ENCODE measurements around the gene BGN. TPM values are rescaled to one million over a fixed set of nuclear protein-coding genes. Genes with fewer than 3 reads are reported as not detected.
A peak's percentile ranks its signal among the peaks of the same experiment; 100 is the strongest.

The BGN gene
- total RNA-seq, 1 experiment from 2014 or later, result 0.83 TPM

DNA sequence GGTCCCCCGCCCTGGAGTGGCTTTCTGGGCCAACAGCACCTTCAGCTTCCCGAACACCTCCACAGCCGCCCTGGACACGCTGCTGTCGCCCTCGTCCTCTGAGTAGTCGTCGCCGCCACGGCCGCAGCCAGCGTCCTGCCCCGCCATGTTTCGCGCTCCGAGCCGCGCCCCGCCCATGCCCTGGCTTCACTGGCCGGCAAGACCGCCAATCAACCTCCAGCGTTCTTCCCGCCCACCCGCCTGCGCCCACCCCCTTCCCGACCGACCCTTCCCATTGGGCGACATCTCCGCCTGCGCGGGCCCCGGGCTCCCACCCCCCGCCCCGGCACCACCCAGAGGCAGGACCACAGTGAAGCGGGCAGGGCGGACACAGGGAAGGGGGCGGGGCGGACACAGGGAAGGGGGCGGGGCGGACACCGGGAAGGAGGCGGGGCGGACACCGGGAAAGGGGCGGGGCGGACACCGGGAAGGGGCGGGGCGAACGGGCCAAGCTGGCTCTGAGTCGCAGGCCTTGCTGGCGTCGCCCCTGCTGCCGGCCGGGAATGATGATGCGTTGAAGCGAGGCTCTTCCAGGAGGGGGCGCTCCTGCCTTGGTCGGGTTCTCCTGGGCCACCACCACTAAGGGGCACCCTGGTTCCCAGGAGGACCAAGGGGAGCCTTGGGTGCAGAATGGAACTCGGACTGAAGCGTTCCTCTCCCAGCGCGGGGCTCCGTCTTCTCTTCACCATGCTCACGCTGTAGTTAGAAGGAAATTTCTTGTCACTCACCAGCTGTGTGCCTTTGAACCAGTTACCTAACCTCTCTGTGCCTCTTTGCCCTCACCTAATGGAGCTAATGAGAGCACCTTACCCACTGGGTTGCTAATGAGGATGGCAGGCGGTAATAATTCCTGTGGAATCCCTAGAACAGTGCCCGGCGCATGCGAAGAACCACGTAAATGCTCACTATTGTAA lies 24.1 kb upstream of the BGN start, which contains the start of gene HAUS7:
Gene HAUS7 (minus strand): TSS at position 166 of the 953 bp plus-strand sequence. CDS start 19 bp downstream, at position 147.
- H3K36me3 ChIP-seq (replicated peaks; ENCODE audit: control insufficient read depth, insufficient read depth, low read length), result no peaks in the 10 kb centered on the region; the same call in 1 of the 2 replicates
- peaks cover 13% of the 10 kb centered on the region for H3K27me3 ChIP-seq (ENCODE audit: control insufficient read depth, insufficient read depth, low read length)
- H3K4me3 ChIP-seq (ENCODE audit: insufficient read depth, low read depth, low read length), result peak within 1 kb of the TSS; percentile 77
- DNase-seq, result peak; percentile 99

DNA sequence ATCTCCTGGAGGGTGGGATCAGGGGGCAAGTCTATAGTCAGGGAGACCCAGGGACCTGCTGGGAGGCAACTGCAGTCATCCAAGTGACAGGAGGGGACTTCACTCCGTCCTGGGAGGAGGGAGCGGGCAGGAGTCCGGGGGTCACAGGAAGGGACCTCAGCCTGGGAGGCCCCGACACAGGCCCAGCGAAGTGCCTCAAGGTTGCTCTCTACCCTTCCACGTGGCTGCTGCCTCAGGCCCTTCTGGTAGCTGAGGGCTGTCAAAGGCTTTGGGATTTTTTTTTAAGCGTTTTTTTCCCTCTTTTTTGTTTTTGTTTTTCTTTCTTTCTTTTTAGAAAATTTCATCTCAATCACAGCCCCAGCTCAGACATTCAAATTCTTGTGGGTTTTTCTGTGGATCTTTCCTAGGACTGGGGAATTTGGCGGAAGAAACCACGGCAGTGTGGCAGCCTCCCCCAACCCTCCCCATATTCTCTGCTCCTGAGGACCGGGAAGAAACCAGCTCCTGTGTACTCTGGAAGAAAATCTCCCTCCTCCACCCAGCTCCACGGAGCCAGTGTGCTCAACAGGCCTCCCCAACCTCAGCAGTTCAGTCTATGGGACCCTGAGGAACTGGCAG lies 23.0 kb upstream of the BGN start:
- no peak overlapping the region for H3K4me3 ChIP-seq (ENCODE audit: insufficient read depth, low read depth, low read length)
- H3K27me3 ChIP-seq (ENCODE audit: control insufficient read depth, insufficient read depth, low read length), result peaks cover 19% of the 10 kb centered on the region
- DNase-seq, result no peak
- no peaks in the 10 kb centered on the region; the same call in 1 of the 2 replicates for H3K36me3 ChIP-seq (replicated peaks; ENCODE audit: control insufficient read depth, insufficient read depth, low read length)

DNA sequence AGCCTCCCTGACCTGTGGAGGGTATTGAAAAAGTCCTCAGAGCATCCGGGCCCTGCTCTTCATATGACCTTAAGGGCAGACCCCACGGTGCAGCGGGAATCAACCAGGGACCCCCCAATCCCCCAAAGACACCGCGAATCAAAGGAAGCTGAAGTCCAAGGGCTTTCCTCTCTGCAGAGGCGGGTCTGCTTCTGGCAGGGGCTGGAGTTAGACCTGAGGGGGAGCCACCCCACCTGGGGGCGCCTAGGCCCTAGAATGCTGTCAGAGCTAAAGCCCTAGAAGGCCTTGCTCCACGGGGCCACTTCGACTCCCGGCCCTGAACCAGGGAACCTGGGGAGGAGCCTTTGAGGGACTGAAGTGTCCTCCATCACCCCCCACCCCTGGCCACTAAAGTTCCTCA lies 21.7 kb upstream of the BGN start:
- Histone ChIP-seq H3K4me3 (ENCODE audit: insufficient read depth, low read depth, low read length) (no peak overlapping the region), H3K36me3 (replicated peaks; ENCODE audit: control insufficient read depth, insufficient read depth, low read length) (no peaks in the 10 kb centered on the region), H3K27me3 (ENCODE audit: control insufficient read depth, insufficient read depth, low read length) (peaks cover 19% of the 10 kb centered on the region)
- no peak for DNase-seq

DNA sequence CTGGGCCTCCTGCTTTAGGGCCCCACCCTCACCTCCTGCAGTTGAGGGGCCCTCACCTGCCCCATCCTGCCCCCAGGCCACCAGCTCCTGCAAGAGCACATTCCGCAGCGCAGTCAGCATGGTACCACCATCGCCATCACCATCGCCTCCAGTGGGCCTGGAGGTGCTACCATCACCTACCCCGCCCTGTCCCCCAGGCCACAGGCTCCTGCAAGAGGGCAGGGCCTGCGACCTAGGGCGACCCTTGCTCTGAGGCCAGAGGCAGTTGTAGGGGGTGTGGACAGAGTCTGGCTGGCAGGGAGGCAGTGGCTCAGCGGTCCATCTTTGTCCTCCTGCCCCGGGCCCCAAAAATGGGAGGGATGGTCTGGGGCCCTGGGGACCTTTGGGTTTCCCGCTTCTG lies 20.5 kb upstream of the BGN start:
- DNase-seq, result no peak

DNA sequence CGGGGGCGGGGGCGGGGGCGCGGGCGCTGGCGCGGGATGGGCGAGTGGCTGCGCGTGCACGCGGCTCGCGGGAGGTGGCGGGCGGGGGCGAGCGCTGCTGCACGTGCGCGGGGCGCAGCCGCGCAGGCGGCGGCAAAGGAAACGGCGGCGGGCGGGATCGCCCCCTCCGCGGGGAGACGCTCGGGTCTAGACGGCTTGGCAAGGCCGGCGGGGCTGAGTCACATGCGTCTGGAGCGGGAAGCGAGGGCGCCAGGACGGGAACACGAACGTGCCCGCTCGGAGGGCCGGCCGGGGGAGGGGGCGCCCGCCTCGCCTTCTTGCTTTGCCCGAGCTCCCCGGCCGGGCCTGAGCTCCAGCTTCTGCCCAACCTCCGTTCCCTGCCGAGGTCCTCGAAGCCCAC lies 20.1 kb upstream of the BGN start:
- Histone ChIP-seq H3K27me3 (ENCODE audit: control insufficient read depth, insufficient read depth, low read length) (peaks cover 19% of the 10 kb centered on the region), H3K36me3 (replicated peaks; ENCODE audit: control insufficient read depth, insufficient read depth, low read length) (no peaks in the 10 kb centered on the region), H3K4me3 (ENCODE audit: insufficient read depth, low read depth, low read length) (peak overlapping the region; percentile 3; the same call in 1 of the 2 replicates)
- DNase-seq, result peak; percentile 90

More for the DNA sequence above, 20.5 kb upstream of the BGN start:
- no peaks in the 10 kb centered on the region for H3K36me3 ChIP-seq (replicated peaks; ENCODE audit: control insufficient read depth, insufficient read depth, low read length)
- H3K27me3 ChIP-seq (ENCODE audit: control insufficient read depth, insufficient read depth, low read length), result peaks cover 19% of the 10 kb centered on the region
- no peak overlapping the region for H3K4me3 ChIP-seq (ENCODE audit: insufficient read depth, low read depth, low read length)

DNA sequence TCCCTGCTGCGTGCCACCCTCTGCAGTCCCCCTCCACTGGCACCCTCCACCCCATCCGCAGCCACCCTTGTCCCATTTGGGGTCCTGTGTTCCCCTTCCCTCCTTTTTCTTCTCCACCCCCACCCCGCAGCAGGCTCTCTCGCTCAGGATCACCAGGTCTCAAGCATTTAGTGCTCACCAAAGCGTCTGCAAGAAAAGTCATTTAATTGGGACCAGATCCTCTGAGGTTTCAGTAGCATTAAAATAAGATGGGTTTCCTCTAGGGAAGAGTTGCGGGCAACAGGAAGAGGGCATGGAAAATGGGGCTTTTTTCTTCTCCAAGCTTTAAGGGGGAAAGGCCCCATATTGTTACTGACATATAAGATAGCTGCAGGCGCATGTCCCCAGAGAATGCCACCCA lies 19.5 kb upstream of the BGN start:
- no peaks in the 10 kb centered on the region for H3K36me3 ChIP-seq (replicated peaks; ENCODE audit: control insufficient read depth, insufficient read depth, low read length)
- no peak overlapping the region for H3K4me3 ChIP-seq (ENCODE audit: insufficient read depth, low read depth, low read length)
- peaks cover 19% of the 10 kb centered on the region for H3K27me3 ChIP-seq (ENCODE audit: control insufficient read depth, insufficient read depth, low read length)
- no peak for DNase-seq

DNA sequence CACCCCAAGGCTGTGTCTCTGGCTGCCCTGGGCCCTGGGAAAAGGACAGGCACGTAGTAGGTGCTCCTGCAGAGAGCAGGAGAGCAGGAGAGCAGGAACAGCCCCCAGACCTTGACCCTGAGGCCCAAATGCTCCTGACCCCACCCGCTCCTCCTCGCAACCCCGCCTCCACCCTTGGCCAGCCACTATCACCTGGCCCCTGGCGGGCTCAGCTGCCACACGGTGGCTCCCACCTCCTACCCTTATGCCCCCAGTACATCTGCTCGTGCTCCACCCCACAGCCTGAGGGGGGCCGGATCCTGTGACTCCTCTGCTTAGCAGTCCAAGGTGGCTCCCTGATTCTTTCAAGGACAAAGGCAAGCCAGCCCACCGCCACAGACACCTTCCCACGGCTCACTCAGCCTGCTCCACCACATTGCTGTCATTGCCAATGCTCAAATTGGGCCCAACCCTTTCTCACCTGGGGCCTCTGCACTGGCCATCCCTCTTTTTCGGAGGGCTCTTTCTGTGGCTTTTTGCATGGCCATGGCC lies 19.0 kb upstream of the BGN start:
- Histone ChIP-seq H3K4me3 (ENCODE audit: insufficient read depth, low read depth, low read length) (no peak overlapping the region), H3K36me3 (replicated peaks; ENCODE audit: control insufficient read depth, insufficient read depth, low read length) (no peaks in the 10 kb centered on the region), H3K27me3 (ENCODE audit: control insufficient read depth, insufficient read depth, low read length) (peaks cover 19% of the 10 kb centered on the region)
- no peak for DNase-seq

DNA sequence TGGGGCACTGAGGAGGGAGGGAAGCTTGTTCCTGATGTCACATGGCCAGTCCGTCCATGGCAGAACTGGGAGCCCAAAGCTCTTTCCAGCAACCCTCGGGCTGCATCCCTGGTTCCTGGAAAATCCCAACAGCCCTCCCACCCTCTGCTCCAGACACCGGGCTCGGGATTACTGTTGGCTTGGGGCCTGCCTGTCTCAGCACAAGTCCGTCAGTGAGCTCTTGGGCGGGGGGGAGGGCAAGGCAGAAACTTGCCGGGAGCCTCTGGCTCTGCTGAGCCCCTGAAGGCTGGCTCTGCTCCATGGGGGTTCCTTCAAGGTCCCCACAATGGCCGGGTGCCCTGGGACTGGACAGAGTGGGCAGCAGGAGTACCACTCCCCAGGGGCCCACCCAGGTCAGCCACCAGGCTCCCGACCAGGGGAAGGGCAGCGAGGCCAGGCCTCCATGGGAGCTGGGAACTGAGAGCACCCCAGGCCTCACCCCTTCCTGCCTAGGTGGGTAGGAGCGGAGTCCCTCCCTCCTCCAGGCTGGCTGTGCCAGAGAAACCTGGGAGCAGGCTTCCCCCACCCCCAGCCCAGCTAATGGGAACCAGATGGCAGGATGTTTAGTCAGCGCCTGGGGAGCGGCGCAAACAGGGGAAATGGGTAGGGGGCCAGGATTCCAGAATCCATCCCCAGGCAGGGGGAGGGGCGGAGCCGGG lies 18.0 kb upstream of the BGN start:
- Histone ChIP-seq H3K36me3 (replicated peaks; ENCODE audit: control insufficient read depth, insufficient read depth, low read length) (no peaks in the 10 kb centered on the region), H3K27me3 (ENCODE audit: control insufficient read depth, insufficient read depth, low read length) (peaks cover 19% of the 10 kb centered on the region), H3K4me3 (ENCODE audit: insufficient read depth, low read depth, low read length) (no peak overlapping the region)
- DNase-seq, result peak; percentile 78

DNA sequence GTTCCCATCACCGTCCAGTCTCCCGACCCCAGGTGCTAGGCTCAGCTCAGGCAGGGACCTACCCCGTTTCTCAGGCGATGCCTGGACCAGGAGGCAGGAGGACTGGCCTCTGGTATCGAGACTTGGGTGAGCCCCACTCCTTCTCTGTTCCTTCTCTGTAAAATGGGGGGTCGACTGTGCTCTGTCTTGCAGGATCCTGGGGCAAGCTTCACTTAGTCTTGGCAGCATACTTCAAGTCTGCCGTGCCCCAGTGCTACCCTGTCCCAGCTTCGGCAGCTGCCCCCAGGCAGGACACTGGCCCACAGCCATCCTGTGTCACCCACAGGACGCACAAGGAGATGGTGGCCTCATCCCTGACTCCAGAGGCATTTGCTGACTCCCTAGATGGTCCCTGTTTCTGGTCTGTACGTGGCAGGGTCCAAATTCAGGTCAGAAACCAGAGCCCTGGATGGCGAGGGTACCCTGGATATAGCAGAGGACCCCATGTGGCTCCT lies 17.4 kb upstream of the BGN start:
- DNase-seq, result no peak
- no peak overlapping the region for H3K4me3 ChIP-seq (ENCODE audit: insufficient read depth, low read depth, low read length)

DNA sequence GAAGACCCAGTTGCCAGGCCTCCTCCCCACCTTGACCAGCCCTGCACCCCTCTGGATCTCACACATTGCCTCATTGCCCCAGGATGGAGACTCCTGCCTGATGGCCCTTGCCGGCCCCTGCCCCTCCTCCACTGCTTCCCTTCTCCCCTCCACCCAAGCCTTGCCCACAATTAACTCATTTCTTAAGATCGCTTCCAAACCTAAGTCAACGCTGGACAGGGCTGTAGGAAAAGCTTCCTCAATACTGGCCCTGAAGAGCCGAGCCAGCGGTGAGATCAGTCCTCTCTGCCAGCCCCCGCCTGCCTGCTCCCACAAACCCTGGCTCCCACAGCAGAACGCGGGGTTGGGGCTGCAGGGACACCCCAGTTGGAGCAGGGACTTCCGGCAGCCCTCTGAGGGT lies 16.9 kb upstream of the BGN start:
- Histone ChIP-seq H3K4me3 (ENCODE audit: insufficient read depth, low read depth, low read length) (no peak overlapping the region), H3K36me3 (replicated peaks; ENCODE audit: control insufficient read depth, insufficient read depth, low read length) (no peaks in the 10 kb centered on the region), H3K27me3 (ENCODE audit: control insufficient read depth, insufficient read depth, low read length) (peaks cover 19% of the 10 kb centered on the region)
- DNase-seq, result no peak

More for the DNA sequence above, 17.4 kb upstream of the BGN start:
- Histone ChIP-seq H3K27me3 (ENCODE audit: control insufficient read depth, insufficient read depth, low read length) (peaks cover 19% of the 10 kb centered on the region), H3K36me3 (replicated peaks; ENCODE audit: control insufficient read depth, insufficient read depth, low read length) (no peaks in the 10 kb centered on the region)

DNA sequence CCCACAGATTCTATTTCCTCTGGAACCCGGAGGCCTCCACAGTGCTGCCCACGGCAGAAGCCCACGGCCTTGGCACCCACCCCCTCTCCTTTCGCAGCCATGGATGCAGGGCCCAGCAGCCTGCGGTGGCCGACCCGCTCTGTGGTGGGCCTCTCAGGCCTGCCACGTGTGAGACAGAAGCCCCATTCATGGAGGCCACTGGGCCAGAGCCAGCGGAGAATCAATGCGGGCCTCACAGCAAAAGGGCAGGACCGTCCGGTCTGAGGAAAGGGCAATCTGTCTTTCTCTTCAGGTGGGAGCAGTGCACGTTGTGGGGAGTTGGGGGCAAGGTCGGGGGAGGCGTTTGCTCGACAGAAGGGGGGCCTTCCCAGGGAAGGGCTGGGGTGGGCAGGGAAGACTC lies 16.0 kb upstream of the BGN start:
- Histone ChIP-seq H3K36me3 (replicated peaks; ENCODE audit: control insufficient read depth, insufficient read depth, low read length) (no peaks in the 10 kb centered on the region), H3K27me3 (ENCODE audit: control insufficient read depth, insufficient read depth, low read length) (peaks cover 19% of the 10 kb centered on the region), H3K4me3 (ENCODE audit: insufficient read depth, low read depth, low read length) (no peak overlapping the region)
- peak; percentile 57 for DNase-seq

DNA sequence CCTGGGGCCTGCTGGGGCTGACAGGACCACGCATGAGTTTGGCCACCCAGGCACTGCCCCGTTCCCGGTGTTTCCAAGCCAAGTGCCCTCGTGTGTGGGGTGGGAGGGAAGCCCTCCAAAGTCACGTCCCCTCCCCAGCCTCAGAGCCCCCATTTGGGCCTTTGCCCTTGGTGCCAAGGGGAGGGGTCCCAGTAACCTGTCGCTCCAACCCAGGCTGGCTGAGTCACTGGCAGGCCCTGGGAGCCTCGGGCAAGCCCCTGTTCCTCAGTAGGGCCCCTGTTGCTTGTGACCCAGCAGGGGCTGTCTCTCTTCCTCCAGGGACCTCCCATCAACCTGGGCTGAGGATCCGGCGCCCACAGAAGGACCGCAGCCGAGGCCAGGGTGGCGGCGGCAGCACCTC lies 13.7 kb upstream of the BGN start:
- peaks cover 4% of the 10 kb centered on the region; the same call in 1 of the 2 replicates for H3K27me3 ChIP-seq (ENCODE audit: control insufficient read depth, insufficient read depth, low read length)
- no peak for DNase-seq
- H3K4me3 ChIP-seq (ENCODE audit: insufficient read depth, low read depth, low read length), result no peak overlapping the region

DNA sequence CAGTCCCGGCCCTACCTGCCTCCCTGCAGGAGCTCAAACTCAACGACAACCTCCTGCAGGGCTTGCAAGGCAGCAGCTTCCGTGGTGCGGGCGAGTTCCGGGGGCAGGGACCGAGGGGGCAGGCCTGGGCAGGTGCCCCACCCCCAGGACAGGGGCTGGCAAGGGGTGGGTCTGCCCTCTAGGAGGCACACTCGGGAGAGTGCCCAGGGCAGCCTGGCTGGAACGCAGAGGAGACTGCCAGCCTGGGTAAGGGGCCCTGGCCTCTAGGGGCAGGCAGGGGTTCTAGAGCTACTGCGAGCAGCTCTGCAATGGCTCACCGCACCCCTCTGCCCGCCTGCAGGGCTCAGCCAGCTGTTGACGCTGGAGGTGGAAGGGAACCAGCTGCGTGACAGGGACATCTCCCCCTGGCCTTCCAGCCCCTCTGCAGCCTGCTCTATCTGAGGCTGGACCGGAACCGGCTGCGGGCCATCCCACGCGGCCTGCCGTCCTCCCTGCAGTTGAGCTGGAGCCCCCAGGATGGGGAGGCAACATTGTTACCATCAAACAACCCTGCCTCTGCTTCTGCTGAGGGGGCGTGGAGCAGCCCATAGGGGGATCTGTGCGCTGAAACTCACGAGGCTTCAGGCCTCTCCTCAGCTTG lies 12.3 kb upstream of the BGN start:
- DNase-seq, result peak; percentile 78
- Histone ChIP-seq H3K4me3 (ENCODE audit: insufficient read depth, low read depth, low read length) (no peak overlapping the region), H3K36me3 (replicated peaks; ENCODE audit: control insufficient read depth, insufficient read depth, low read length) (no peaks in the 10 kb centered on the region), H3K27me3 (ENCODE audit: control insufficient read depth, insufficient read depth, low read length) (no peaks in the 10 kb centered on the region)

More for the DNA sequence above, 13.7 kb upstream of the BGN start:
- no peaks in the 10 kb centered on the region for H3K36me3 ChIP-seq (replicated peaks; ENCODE audit: control insufficient read depth, insufficient read depth, low read length)

Data from H7 (cell line).